Measurements from ENCODE around the gene RPS16. TPM values are rescaled to one million over a fixed set of nuclear protein-coding genes. Genes with fewer than 3 reads are reported as not detected.

The RPS16 gene
- total RNA-seq, 1 donor from 2014 or later: 1,454 TPM

DNA sequence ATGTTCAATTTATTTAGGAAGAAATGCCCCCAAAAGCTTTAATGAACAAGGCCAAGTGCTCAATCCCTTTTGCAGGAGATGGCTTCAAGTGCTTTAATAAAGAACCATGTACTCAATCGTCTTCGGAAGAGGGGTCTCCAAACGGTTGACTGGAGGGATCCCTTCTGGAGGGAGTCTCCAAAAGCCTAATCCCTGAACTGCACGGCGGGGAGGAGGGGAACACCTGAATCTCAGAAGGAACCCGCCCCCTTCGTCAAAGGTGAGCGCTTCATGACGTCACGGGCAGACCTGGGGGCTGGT is 45.3 kb downstream of the RPS16 start:
- DNase-seq (ENCODE audit: low spot score): no peak

DNA sequence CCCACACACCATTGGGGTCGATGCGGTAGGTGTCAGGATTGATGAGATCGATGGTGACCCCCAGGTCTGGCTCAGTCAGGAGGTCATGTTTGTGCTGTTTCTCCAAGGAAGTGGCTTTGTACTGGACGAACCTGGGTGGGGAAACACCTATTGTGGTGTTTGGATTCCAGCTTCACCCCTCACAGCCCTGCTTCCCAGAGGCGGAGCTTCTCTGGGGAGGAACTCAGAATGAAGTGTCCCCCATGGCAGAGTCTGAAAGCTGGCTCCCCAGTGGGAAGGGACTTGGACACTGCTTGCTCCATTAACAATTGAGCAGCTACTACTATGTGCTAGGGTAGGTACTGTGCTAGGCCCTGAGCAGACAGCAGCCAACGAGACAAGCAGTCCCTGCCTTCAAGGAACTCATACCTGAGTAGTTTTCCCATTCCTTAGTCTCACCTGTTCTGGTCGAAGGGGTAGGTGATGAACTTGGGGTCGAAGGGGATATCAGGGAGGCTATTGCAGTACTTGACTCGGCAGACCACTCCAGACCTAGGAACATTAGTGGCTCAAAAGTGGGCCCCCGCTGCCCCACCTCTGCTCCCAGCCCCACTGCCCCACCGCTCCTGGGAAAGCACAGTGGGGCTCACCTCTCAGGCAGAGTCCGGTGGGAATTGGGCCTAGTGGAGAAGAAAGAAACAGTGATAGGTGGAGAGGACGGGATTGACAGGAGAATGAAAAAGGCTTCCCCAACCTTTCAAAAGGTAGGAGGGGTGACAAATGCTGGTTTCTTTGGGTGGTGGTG is 45.9 kb downstream of the RPS16 start:
- DNase-seq (ENCODE audit: low spot score): no peak

DNA sequence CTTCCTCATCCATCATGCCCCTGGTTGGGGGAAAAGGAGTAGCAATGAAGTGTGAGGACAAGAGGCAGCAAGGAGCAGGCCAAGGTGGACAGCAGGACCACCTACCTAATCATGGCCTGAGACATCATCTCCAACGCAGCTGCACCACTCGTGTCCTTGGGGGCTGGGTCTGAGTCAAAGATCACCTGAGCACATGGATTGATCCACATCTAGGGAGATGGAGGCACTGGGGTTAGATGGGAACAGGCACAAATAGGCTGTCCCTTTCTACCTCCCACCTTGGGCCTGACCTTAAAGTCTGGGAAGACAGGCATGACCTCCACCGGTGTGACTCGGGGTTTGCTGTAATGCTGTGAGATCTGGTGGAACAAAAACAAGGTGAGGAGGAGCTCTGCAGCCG is 47.1 kb downstream of the RPS16 start:
- no peak for DNase-seq (ENCODE audit: low spot score)

DNA sequence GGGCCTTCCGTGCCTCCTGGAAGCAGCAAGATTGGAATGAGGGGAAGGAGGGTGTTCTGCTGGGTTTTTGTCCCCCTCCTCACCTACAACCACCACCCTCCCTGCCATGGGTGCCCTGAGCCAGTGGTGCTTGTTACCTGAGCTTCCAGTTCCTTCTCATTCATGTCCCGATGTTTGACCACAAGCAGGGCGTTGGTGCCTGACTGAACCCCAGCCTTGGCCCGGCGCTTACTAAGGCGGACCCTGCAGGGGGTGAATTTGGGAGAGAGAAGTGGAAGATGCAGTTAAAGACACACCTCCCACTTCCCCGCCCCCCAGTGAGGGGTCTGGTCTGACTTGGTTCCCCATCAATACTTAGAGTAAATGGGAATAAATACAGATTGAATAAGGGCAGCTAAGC is 49.2 kb downstream of the RPS16 start:
- no peak for DNase-seq (ENCODE audit: low spot score)

DNA sequence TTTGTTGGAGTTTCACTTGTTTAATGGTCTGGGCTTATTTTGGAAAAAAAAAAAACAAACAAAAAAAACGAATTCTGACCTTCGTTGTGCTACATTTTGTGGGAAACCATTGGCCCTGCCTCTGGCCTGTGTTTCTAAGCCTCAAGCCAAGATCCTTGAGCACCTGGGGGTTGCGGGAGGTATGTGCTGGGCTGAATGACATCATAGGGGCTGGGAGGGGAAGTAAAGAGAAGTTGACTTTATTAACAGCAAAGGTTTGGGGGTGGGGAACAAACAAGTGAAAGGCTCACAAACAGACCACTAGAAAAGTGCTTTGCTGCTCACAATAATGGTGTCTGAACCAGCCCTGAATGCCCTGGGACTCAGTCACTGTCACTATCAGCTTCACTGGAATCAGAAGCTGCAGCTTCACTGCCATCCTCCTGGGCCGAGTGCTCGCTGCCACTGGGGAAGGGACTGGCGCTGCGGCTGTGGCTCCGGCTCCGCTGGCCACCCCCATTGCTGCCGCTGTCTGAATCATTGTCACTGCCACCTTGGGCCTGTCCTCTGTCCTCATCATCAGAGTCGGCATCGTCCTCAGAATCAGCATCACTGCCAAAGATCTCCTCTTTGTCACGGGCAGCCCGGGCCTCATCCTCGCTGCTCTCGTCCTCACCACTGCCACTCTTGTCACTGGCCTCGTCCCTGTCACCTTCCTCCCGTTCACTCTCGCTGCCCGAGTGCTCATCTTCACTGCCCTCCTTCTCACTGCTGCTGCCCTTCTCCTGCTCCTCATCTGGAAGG is 49.9 kb downstream of the RPS16 start:
- DNase-seq (ENCODE audit: low spot score): no peak

DNA sequence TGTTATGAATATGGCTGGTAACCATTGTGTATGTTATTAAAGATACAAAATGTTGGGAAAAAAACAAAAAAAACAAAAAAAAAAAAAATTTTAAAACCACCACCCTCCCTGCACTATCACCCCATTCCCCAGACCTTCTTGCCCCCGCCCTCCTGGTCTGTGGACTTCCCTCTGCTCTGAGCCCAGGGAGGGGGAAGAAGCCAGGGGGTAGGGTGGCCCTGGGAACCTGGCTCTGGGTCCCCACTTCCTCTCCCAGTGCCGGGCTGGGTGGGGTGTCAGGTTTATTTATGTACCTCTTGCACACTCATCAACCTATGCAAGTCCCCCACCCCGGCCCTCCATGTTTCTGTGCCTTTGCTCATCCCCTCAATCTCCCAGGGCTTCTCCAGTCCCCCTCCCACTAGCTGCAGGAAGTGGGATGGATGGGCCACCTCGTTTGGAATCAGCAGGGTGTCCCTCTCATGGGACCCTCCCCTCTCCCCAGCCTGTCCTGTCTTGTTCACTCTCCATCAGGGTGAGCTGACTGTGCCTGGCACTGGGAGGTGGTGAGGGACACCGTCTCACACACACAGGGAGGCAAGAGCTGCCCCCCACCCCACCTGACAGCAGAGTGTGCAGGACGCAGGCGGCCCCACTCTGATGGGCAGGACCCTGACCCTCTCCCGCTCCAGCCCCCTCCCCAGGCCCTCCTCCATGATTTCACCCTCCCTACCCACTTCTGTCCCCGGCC is 50.7 kb downstream of the RPS16 start:
- no peak for DNase-seq (ENCODE audit: low spot score)

Small RNAs within 50 kb of the gene (microRNA-seq; reads per million reads assigned to microRNA genes)
- gene MIR4530 (ENCODE audit: borderline number of aligned reads): not detected

Other genes with a start within 250 kb of the RPS16 start
- gene NCCRP1, start 239.0 kb downstream of the RPS16 start, total RNA-seq: not detected
- gene SYCN, start 231.7 kb downstream of the RPS16 start, total RNA-seq: not detected
- gene IFNL3, start 190.9 kb downstream of the RPS16 start, total RNA-seq: not detected
- gene IFNL4, start 187.1 kb downstream of the RPS16 start, total RNA-seq: not detected
- gene IFNL2, start 167.6 kb downstream of the RPS16 start, total RNA-seq: not detected
- not detected for gene IFNL1, start 139.5 kb downstream of the RPS16 start, total RNA-seq
- gene LRFN1, start 115.1 kb downstream of the RPS16 start, total RNA-seq: 1.1 TPM
- gene GMFG, start 99.9 kb downstream of the RPS16 start, total RNA-seq: 119 TPM
- 82.3 TPM for gene SAMD4B, start 93.5 kb downstream of the RPS16 start, total RNA-seq
- 29.7 TPM for gene PAF1, start 44.8 kb downstream of the RPS16 start, total RNA-seq
- gene MED29, start 44.6 kb downstream of the RPS16 start, total RNA-seq: 34.1 TPM
- gene ZFP36, start 29.1 kb downstream of the RPS16 start, total RNA-seq: 1,383 TPM
- 56.4 TPM for gene PLEKHG2, start 23.3 kb downstream of the RPS16 start, total RNA-seq
- 84.5 TPM for gene SUPT5H, start 9.6 kb upstream of the RPS16 start, total RNA-seq
- 58.4 TPM for gene TIMM50, start 44.9 kb upstream of the RPS16 start, total RNA-seq
- not detected for gene DLL3, start 63.0 kb upstream of the RPS16 start, total RNA-seq
- not detected for gene SELENOV, start 79.2 kb upstream of the RPS16 start, total RNA-seq
- gene EID2B, start 96.9 kb upstream of the RPS16 start, total RNA-seq: 2.1 TPM
- gene EID2, start 104.2 kb upstream of the RPS16 start, total RNA-seq: 12.7 TPM
- not detected for gene LGALS13, start 166.6 kb upstream of the RPS16 start, total RNA-seq
- gene LGALS16, start 220.0 kb upstream of the RPS16 start, total RNA-seq: not detected

All from mesenteric fat pad (tissue), 1 donor.